HL-60 (cell line): Measurements from ENCODE around the gene SHB.

Experiments used
- CTCF ChIP-seq: IDR thresholded peaks from one replicate; pipeline ENCODE4 v1.5.1; 2011; ENCODE audit warnings: low read length, control low read depth, inconsistent platforms; ENCODE audit not compliant: insufficient read depth
- POLR2AphosphoS5 ChIP-seq: IDR thresholded peaks from 2 replicates; pipeline ENCODE4 v1.6.1; 2012; ENCODE audit warnings: low read depth

GRCh38 chr9:37924538-37924937, 144.5 kb downstream of the SHB start:
- TF ChIP-seq CTCF (no peak), POLR2AphosphoS5 (no peak)
